Activated T-helper 17 cell treated with anti-CD3 and anti-CD28 coated beads, Interleukin-2, amount 50 U/mL, for 72 hours (primary cell): ENCODE measurements around the gene KREMEN2. TPM values are rescaled to one million over a fixed set of nuclear protein-coding genes. Genes with fewer than 3 reads are reported as not detected.

Experiments
- ATAC-seq: fragments of 150-1000 bp; cut with Tn5 transposase; replicated peaks from 2 replicates; pipeline ENCODE4 v1.10.0; 2021; ENCODE audit warnings: mild to moderate bottlenecking, moderate library complexity
- H3K27ac Mint-ChIP-seq: one replicate; pipeline ENCODE4 v1.8.0; 2022; ENCODE audit warnings: mixed read lengths
- H3K27me3 Mint-ChIP-seq: one replicate; pipeline ENCODE4 v1.8.0; 2022; ENCODE audit warnings: mixed read lengths
- H3K36me3 Mint-ChIP-seq: one replicate; pipeline ENCODE4 v1.8.0; 2022; ENCODE audit warnings: low read depth, mild to moderate bottlenecking, mixed read lengths
- H3K4me1 Mint-ChIP-seq: one replicate; pipeline ENCODE4 v1.8.0; 2022; ENCODE audit warnings: mixed read lengths
- H3K4me3 Mint-ChIP-seq: one replicate; pipeline ENCODE4 v1.8.0; 2022; ENCODE audit warnings: mild to moderate bottlenecking, mixed read lengths
- H3K9me3 Mint-ChIP-seq: one replicate; pipeline ENCODE4 v1.8.0; 2022; ENCODE audit warnings: mixed read lengths
- total RNA-seq, 2 donors: library from RNA; stranded (reverse); gene quantifications; one replicate each; pipeline ENCODE4 v1.2.3, GENCODE V29; 2022

The KREMEN2 gene
- total RNA-seq, 2 donors from 2014 or later: not detected

- H3K36me3 Mint-ChIP-seq: no peaks in the 10 kb centered on the region
- no peak overlapping the region for H3K27ac Mint-ChIP-seq
- H3K9me3 Mint-ChIP-seq: no peaks in the 10 kb centered on the region
- no peak for ATAC-seq
- peaks cover 4% of the 10 kb centered on the region for H3K27me3 Mint-ChIP-seq
- H3K4me1 Mint-ChIP-seq: no peaks in the 10 kb centered on the region
- no peak overlapping the region for H3K4me3 Mint-ChIP-seq
These were observed 10.1 kb upstream of the KREMEN2 start for GRCh38 chr16:2953706-2954627.

DNA sequence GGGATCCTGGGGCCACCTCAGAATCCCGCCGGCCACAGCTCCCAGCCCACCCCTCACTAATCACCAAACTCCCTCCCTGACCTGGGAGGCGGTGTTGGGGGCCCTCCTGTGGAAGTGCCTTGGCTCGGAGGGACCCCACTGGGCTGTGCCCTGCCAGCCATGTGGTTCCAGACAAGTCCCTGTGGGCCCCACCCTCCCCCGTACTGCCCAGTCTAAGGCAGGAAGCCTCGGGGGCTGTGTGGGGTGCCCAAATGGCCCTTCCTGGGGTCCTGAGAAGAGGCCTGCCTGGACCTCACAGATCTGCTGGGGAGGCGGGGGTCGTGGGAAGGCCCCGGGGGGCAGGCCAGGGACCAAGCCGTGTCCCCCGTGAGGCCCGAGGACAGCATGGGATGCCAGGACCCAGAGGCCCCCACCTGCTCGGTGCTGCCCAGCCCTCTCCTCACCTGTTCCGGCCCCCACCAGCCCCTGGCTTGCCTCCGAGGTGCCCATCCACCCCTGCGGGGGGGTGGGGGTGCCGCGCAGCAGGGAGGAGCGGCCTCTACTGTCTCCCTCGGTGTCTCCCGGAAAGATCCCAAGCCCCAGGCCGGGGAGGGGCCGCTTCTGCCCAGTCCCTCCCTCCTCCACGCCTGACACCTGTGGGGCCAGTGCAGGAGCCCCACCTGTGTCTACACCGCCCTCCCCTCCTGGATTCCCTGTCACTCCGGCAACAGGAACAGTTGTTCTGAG is 9.3 kb upstream of the KREMEN2 start:
- H3K4me3 Mint-ChIP-seq: no peak overlapping the region
- ATAC-seq: no peak
- no peaks in the 10 kb centered on the region for H3K4me1 Mint-ChIP-seq
- H3K9me3 Mint-ChIP-seq: no peaks in the 10 kb centered on the region
- peaks cover 4% of the 10 kb centered on the region for H3K27me3 Mint-ChIP-seq
- no peak overlapping the region for H3K27ac Mint-ChIP-seq
- H3K36me3 Mint-ChIP-seq: no peaks in the 10 kb centered on the region

DNA sequence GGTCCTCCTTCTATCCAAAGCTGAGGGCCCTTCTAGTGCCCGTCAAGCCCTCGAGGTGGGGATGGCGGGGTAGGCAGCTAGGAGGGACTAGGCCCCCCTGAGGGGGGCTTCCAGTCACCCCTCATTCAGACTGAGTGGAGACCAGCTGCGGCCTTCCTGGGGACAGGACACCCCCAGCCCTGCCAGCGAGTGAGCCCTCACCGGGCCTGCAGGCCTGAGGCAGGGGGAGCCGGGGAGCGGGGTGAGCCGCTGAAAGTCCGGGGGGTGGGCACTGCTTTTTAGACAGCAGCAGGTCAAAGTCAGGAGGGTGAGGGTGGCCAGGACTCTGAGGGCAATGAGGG is 8.7 kb upstream of the KREMEN2 start:
- peaks cover 4% of the 10 kb centered on the region for H3K27me3 Mint-ChIP-seq

DNA sequence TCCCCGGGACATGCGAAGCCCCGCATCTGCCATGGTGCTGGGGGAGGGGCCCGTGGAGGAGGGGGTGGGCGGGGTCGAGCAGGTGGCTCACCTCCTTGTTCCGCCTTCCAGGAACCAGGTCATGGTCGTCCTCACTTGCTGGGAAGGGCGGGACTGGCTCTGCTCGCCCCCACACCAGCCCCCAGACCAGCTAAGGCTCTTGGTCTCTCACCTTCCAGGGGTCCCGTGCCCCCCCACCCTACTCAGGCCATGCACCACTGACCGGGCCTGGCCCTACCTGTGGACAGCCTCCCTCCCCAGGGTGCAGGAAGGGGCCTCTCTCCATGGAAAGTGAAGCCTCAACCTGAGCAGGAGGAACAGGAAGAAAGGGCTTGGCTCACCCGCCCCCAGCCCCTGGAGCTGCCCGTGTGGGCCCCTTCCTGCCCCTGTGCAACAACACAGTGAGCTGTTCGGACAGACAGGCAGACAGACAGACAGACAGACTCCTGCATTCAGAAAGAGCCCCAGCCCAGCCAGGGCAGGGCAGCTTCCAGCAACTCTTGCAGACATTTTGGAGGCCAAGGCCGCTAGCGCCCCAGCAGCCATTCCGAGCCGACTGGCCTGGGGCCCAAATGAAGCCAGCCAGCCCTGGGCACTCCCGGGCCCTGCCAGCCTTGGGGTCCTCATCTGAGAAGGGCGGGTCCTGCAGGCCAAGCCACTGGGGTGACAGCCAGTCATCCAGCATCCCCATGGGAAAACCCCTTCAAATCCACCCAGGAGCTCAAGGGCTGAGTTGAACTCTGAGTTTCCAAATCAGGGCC is 8.1 kb upstream of the KREMEN2 start:
- H3K4me3 Mint-ChIP-seq: no peak overlapping the region
- H3K4me1 Mint-ChIP-seq: no peaks in the 10 kb centered on the region
- H3K27ac Mint-ChIP-seq: no peak overlapping the region
- no peak for ATAC-seq
- no peaks in the 10 kb centered on the region for H3K9me3 Mint-ChIP-seq
- H3K36me3 Mint-ChIP-seq: no peaks in the 10 kb centered on the region
- peaks cover 4% of the 10 kb centered on the region for H3K27me3 Mint-ChIP-seq

More for the DNA sequence above, 8.7 kb upstream of the KREMEN2 start:
- no peaks in the 10 kb centered on the region for H3K36me3 Mint-ChIP-seq
- ATAC-seq: no peak
- H3K4me3 Mint-ChIP-seq: no peak overlapping the region
- H3K4me1 Mint-ChIP-seq: no peaks in the 10 kb centered on the region
- H3K27ac Mint-ChIP-seq: no peak overlapping the region
- no peaks in the 10 kb centered on the region for H3K9me3 Mint-ChIP-seq

- ATAC-seq: no peak
- H3K27me3 Mint-ChIP-seq: peaks cover 4% of the 10 kb centered on the region
- H3K4me3 Mint-ChIP-seq: no peak overlapping the region
- H3K36me3 Mint-ChIP-seq: no peaks in the 10 kb centered on the region
- H3K9me3 Mint-ChIP-seq: no peaks in the 10 kb centered on the region
- H3K4me1 Mint-ChIP-seq: no peaks in the 10 kb centered on the region
- H3K27ac Mint-ChIP-seq: no peak overlapping the region
These were observed 7.5 kb upstream of the KREMEN2 start for GRCh38 chr16:2956579-2956956.

- Mint-ChIP-seq H3K27ac (no peak overlapping the region), H3K36me3 (no peaks in the 10 kb centered on the region), H3K27me3 (peaks cover 11% of the 10 kb centered on the region), H3K4me3 (no peak overlapping the region), H3K4me1 (no peaks in the 10 kb centered on the region), H3K9me3 (no peaks in the 10 kb centered on the region)
- ATAC-seq: no peak
These were observed 4.9 kb upstream of the KREMEN2 start for GRCh38 chr16:2959206-2959605.

DNA sequence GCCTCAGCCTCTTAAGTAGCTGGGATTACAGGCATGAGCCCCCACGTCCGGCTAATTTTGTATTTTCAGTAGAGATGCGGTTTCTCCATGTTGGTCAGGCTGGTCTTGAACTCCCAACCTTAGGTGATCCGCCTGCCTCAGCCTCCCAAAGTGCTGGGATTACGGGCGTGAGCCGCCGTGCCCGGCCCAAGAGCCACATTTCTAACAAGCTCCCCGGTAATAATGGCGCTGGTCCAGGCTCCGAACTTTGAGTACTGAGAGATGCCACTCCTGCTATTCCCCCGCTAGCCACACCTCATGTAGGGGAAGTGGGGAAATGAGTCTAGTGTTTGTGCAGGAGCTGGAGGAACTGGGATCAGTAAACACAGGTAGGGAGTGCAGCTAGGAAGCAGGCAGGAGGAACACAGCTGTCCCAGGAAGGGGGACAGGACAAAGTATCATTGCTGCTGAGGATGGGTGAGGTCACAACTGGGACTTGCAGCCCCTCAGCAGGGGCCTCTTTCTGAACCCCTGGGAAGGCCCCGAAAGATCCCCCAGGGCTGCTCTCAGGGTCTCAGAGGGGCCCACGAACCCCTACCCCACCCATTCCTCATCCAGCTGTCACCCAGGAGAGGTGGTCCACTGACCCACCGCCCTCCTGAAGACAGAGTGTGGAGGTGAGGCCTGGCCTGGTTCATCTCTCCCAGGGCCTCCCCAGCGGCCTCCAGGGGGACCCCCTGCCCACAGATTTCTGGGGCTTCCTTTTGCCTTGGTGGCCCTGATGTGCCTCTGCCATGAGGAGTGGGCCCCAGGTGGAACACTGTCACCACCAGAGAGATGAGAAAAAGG is 3.7 kb upstream of the KREMEN2 start:
- peaks cover 12% of the 10 kb centered on the region for H3K27me3 Mint-ChIP-seq
- no peak overlapping the region for H3K4me3 Mint-ChIP-seq
- no peaks in the 10 kb centered on the region for H3K9me3 Mint-ChIP-seq
- no peak for ATAC-seq
- no peak overlapping the region for H3K27ac Mint-ChIP-seq
- no peaks in the 10 kb centered on the region for H3K36me3 Mint-ChIP-seq
- no peaks in the 10 kb centered on the region for H3K4me1 Mint-ChIP-seq

- ATAC-seq: no peak
- Mint-ChIP-seq H3K4me1 (no peaks in the 10 kb centered on the region), H3K9me3 (no peaks in the 10 kb centered on the region), H3K27me3 (peaks cover 8% of the 10 kb centered on the region), H3K4me3 (peak overlapping the region; percentile 21), H3K27ac (no peak overlapping the region), H3K36me3 (no peaks in the 10 kb centered on the region)
These were observed 1.6 kb upstream of the KREMEN2 start for GRCh38 chr16:2962334-2963073.

GRCh38 chr16:2963074-2963722 is 877 bp upstream of the KREMEN2 start:
- H3K27ac Mint-ChIP-seq: no peak overlapping the region
- no peak for ATAC-seq
- peaks cover 4% of the 10 kb centered on the region for H3K36me3 Mint-ChIP-seq
- peaks cover under 1% of the 10 kb centered on the region for H3K4me1 Mint-ChIP-seq
- peaks cover 10% of the 10 kb centered on the region for H3K27me3 Mint-ChIP-seq
- H3K9me3 Mint-ChIP-seq: no peaks in the 10 kb centered on the region
- H3K4me3 Mint-ChIP-seq: peak overlapping the region; percentile 68

GRCh38 chr16:2964475-2965336 is 631 bp downstream of the KREMEN2 start:
- peak overlapping the region; percentile 68 for H3K4me3 Mint-ChIP-seq
- H3K9me3 Mint-ChIP-seq: no peaks in the 10 kb centered on the region
- peaks cover 5% of the 10 kb centered on the region for H3K4me1 Mint-ChIP-seq
- H3K27ac Mint-ChIP-seq: no peak overlapping the region
- ATAC-seq: no peak
- H3K27me3 Mint-ChIP-seq: peaks cover 12% of the 10 kb centered on the region
- H3K36me3 Mint-ChIP-seq: peaks cover 10% of the 10 kb centered on the region

- no peak for ATAC-seq
- H3K4me1 Mint-ChIP-seq: peaks cover 5% of the 10 kb centered on the region
- H3K9me3 Mint-ChIP-seq: no peaks in the 10 kb centered on the region
- H3K4me3 Mint-ChIP-seq: no peak overlapping the region
- H3K27me3 Mint-ChIP-seq: peaks cover 12% of the 10 kb centered on the region
- H3K27ac Mint-ChIP-seq: no peak overlapping the region
- H3K36me3 Mint-ChIP-seq: peaks cover 10% of the 10 kb centered on the region
These were observed 2.1 kb downstream of the KREMEN2 start for GRCh38 chr16:2966043-2966807.

DNA sequence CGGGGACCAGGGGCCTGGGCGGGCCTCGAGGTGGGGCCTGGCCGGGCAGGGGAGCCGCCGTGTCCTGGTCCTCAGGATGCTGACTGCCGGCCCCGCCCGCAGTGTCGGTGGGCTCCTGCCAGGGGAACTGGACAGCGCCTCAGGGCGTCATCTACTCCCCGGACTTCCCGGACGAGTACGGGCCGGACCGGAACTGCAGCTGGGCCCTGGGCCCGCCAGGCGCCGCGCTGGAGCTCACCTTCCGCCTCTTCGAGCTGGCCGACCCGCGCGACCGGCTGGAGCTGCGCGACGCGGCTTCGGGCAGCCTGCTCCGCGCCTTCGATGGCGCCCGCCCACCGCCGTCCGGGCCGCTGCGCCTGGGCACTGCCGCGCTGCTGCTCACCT is 2.7 kb downstream of the KREMEN2 start:
- Mint-ChIP-seq H3K4me1 (peaks cover 5% of the 10 kb centered on the region), H3K27ac (no peak overlapping the region), H3K9me3 (no peaks in the 10 kb centered on the region), H3K4me3 (no peak overlapping the region), H3K36me3 (peaks cover 10% of the 10 kb centered on the region), H3K27me3 (peaks cover 9% of the 10 kb centered on the region)
- no peak for ATAC-seq
